K562 (cell line): ENCODE measurements around the gene PRKCG. TPM values are rescaled to one million over a fixed set of nuclear protein-coding genes. Genes with fewer than 3 reads are reported as not detected.

Source experiments
- ATAC-seq: fragments of 200-7000 bp; cut with Tn5 transposase; 3 replicates; pipeline ENCODE4 v1.9.1; 2020; ENCODE audit warnings: moderate library complexity
- BruUV-seq: library from RNA; stranded (reverse); fragments of 400-500 nt; replicated peaks from 2 replicates; lab custom pipeline; 2021; lab: Mats Ljungman, UMichigan
- CTCF ChIA-PET: fragments of 300-600 bp; formaldehyde crosslinking; extraction: SDS; loops from one replicate; lab custom pipeline; 2021; ENCODE audit warnings: low intra/inter-chr PET ratio; lab: Yijun Ruan, JAX
- POLR2A ChIA-PET: fragments of 300-600, 350-650 bp; sonication (Branson Sonifier 250); formaldehyde crosslinking; extraction: SDS; loops from one replicate; lab custom pipeline; 2021; ENCODE audit warnings: antibody characterized with exemption, inconsistent platforms; lab: Yijun Ruan, JAX
- DNase-seq, 4 experiments: peaks; one replicate each; pipeline versions ENCODE4 v3.0.0 to v3.0.0-alpha.2; 2011 to 2018; ENCODE audit warnings: low spot score in 3 of 4, mixed read lengths in 3 of 4; ENCODE audit errors: extremely low read depth in 1 of 4
- FAIRE-seq: peaks from 2 replicates; lab custom pipeline; 2011; peaks lifted over from hg19 to GRCh38; lab: Jason Lieb, UNC
- H2AFZ ChIP-seq: 2 replicates; pipeline ENCODE4 v1.6.0; 2011; ENCODE audit warnings: low read depth, low read length, control low read depth, inconsistent platforms
- H3K27ac ChIP-seq: fragments of 200-600 bp; 3 replicates; pipeline ENCODE4 v1.8.0; 2011; ENCODE audit warnings: low read depth, mild to moderate bottlenecking, control low read depth, inconsistent platforms, low read length, moderate library complexity, mixed read lengths; ENCODE audit errors: extremely low read depth
- H3K27me3 ChIP-seq, 2 experiments: fragments of 300-600 bp in 1 of 2; 2 replicates in 1 of 2; 3 replicates in 1 of 2; pipeline versions ENCODE4 v1.6.0 to v1.8.0; 2011; ENCODE audit warnings: inconsistent platforms in 2 of 2, low read length in 2 of 2, mild to moderate bottlenecking in 1 of 2, mixed read lengths in 1 of 2, moderate library complexity in 1 of 2; ENCODE audit not compliant: control insufficient read depth in 2 of 2, insufficient read depth in 2 of 2
- H3K36me3 ChIP-seq: fragments of 300-600 bp; 3 replicates; pipeline ENCODE4 v1.8.0; 2011; ENCODE audit warnings: mild to moderate bottlenecking, low read length, inconsistent platforms; ENCODE audit not compliant: control insufficient read depth, insufficient read depth
- H3K4me1 ChIP-seq, 2 experiments: fragments of 200-600 bp in 1 of 2; replicated peaks in 1 of 2; 2 replicates in 1 of 2; 3 replicates in 1 of 2; pipeline versions ENCODE4 v1.5.1 to v1.8.0; 2011; ENCODE audit warnings: inconsistent platforms in 2 of 2, low read length in 2 of 2, mild to moderate bottlenecking in 1 of 2, mixed read lengths in 1 of 2, moderate library complexity in 1 of 2; ENCODE audit not compliant: control insufficient read depth in 2 of 2, insufficient read depth in 2 of 2
- H3K4me2 ChIP-seq: 2 replicates; pipeline ENCODE4 v1.6.1; 2011; ENCODE audit warnings: low read length, control low read depth, inconsistent platforms, mixed read lengths; ENCODE audit not compliant: insufficient read depth
- H3K4me3 ChIP-seq: fragments of 200-600 bp; sonication (generic), shearing (Covaris generic); 2 replicates; pipeline ENCODE4 v1.5.1; 2016; ENCODE audit warnings: control low read depth, inconsistent platforms
- H3K79me2 ChIP-seq: fragments of 200-600 bp; 3 replicates; pipeline ENCODE4 v1.8.0; 2011; ENCODE audit warnings: low read length, inconsistent platforms; ENCODE audit not compliant: control insufficient read depth, insufficient read depth
- H3K9ac ChIP-seq, 2 experiments: 2 replicates each; pipeline versions ENCODE4 v1.6.0 to v1.6.1; 2011; ENCODE audit warnings: low read depth in 2 of 2, low read length in 2 of 2, control low read depth in 1 of 2, inconsistent platforms in 1 of 2, mild to moderate bottlenecking in 1 of 2, mixed read lengths in 1 of 2; ENCODE audit not compliant: insufficient read depth in 1 of 2
- H3K9me1 ChIP-seq: one replicate; pipeline ENCODE4 v1.6.0; 2011; ENCODE audit warnings: inconsistent platforms, mild to moderate bottlenecking, low read length, moderate library complexity; ENCODE audit not compliant: control insufficient read depth, insufficient read depth
- H3K9me3 ChIP-seq: replicated peaks from 2 replicates; pipeline ENCODE4 v1.5.1; 2011; ENCODE audit warnings: low read depth, low read length, inconsistent platforms; ENCODE audit not compliant: control insufficient read depth, insufficient read depth
- H4K20me1 ChIP-seq: replicated peaks from 2 replicates; pipeline ENCODE4 v1.6.1; 2011; ENCODE audit warnings: low read length, inconsistent platforms, mixed read lengths; ENCODE audit not compliant: control insufficient read depth, insufficient read depth
- BCOR ChIP-seq: fragments of 450-650 bp; IDR thresholded peaks from 2 replicates; pipeline ENCODE4 v1.6.1; 2016
- BRD4 ChIP-seq: fragments of 200-600 bp; sonication (generic); IDR thresholded peaks from 2 replicates; pipeline ENCODE4 v1.6.1; 2017; ENCODE audit warnings: inconsistent platforms
- DDX20 ChIP-seq: fragments of 450-650 bp; IDR thresholded peaks from 2 replicates; pipeline ENCODE4 v1.6.1; 2016; ENCODE audit warnings: missing genetic modification characterization, low read depth, mild to moderate bottlenecking, missing compliant biosample characterization, moderate library complexity
- GATA2 ChIP-seq: sonication (generic); formaldehyde crosslinking; IDR thresholded peaks from 2 replicates; pipeline ENCODE4 v1.4.0; 2020; ENCODE audit warnings: mild to moderate bottlenecking, missing genetic modification reagents
- MTA3 ChIP-seq: fragments of 450-650 bp; formaldehyde crosslinking; IDR thresholded peaks from 2 replicates; pipeline ENCODE4 v1.6.1; 2017; ENCODE audit warnings: mild to moderate bottlenecking, borderline replicate concordance
- PRMT5 ChIP-seq: sonication (generic); formaldehyde crosslinking; IDR thresholded peaks from 2 replicates; pipeline ENCODE4 v1.5.0; 2020; ENCODE audit warnings: missing genetic modification reagents
- PTTG1 ChIP-seq: fragments of 450-650 bp; IDR thresholded peaks from 2 replicates; pipeline ENCODE4 v1.6.1; 2016; ENCODE audit warnings: low read depth, mild to moderate bottlenecking, missing genetic modification characterization, missing compliant biosample characterization
- RBFOX2 ChIP-seq: fragments of 200-400 bp; formaldehyde crosslinking; IDR thresholded peaks from 2 replicates; pipeline ENCODE4 v1.6.1; 2017; ENCODE audit warnings: low read depth, mild to moderate bottlenecking, low read length, moderate library complexity
- SOX6 ChIP-seq: fragments of 450-650 bp; IDR thresholded peaks from 2 replicates; pipeline ENCODE4 v1.6.1; 2014; ENCODE audit warnings: mild to moderate bottlenecking
- ZNF140 ChIP-seq: fragments of 250-450 bp; sonication (Bioruptor Pico); IDR thresholded peaks from 2 replicates; pipeline ENCODE4 v1.8.0; 2021; ENCODE audit warnings: moderate library complexity, mild to moderate bottlenecking, inconsistent platforms
- ZNF354B ChIP-seq: fragments of 250-450 bp; sonication (Bioruptor Pico); IDR thresholded peaks from 2 replicates; pipeline ENCODE4 v1.4.0; 2020
- ZNF668 ChIP-seq: fragments of 250-450 bp; sonication (Bioruptor Pico); IDR thresholded peaks from 2 replicates; pipeline ENCODE4 v1.8.0; 2022; ENCODE audit warnings: mild to moderate bottlenecking, inconsistent platforms
- WGBS: fragments of 100-300 bp; shearing (Covaris generic); methylation state at CpG from one replicate; pipeline ENCODE4 v1.1.6; 2016; ENCODE audit warnings: low coverage, mixed read lengths; ENCODE audit not compliant: insufficient coverage; ENCODE audit errors: missing lambda C conversion rate; 5-methylcytosine and 5-hydroxymethylcytosine counted together
- in situ Hi-C: fragments of 300-500 bp; cut with MboI; formaldehyde crosslinking; loops from 4 replicates; pipeline ENCODE4 v1.15.0; 2018; ENCODE audit warnings: inconsistent platforms, mixed read lengths
- intact Hi-C: fragments of 100-400 bp; cut with micrococcal nuclease; formaldehyde crosslinking; loops from 2 replicates; pipeline ENCODE4 v1.14.2; 2022
- polyA plus RNA-seq, 8 experiments: library from polyadenylated mRNA; depleted of rRNA in 4 of 8; stranded (reverse) in 5 of 8; unstranded in 3 of 8; fragments of >200 nt; fragmentation: Nextera tagmentation in 2 of 8; fragmentation: Illumina TruSeq in 1 of 8; extraction: Ambion mirVana in 2 of 8; extraction: Trizol in 1 of 8; gene quantifications; 2 replicates each; pipeline versions ENCODE4 v1.2.1 to v1.2.3, GENCODE V29; 2011 to 2014; ENCODE audit warnings: inconsistent platforms in 1 of 8, missing spikeins in 1 of 8
- total RNA-seq, 7 experiments: library from RNA; depleted of rRNA in 6 of 7; stranded (reverse); fragments of >200 nt in 6 of 7; fragmentation: Illumina TruSeq in 2 of 7; extraction: Trizol in 2 of 7; gene quantifications; 2 replicates each; pipeline versions ENCODE4 v1.2.1 to v1.2.3, GENCODE V29; 2011 to 2021; ENCODE audit warnings: low replicate concordance in 1 of 7
- TF ChIP-seq, protein P1 (sequence below): sonication (generic); formaldehyde crosslinking; IDR thresholded peaks from 2 replicates; pipeline ENCODE4 v1.8.0; 2022; ENCODE audit warnings: mild to moderate bottlenecking, missing genetic modification reagents
- TF ChIP-seq, protein P2 (sequence below): sonication (generic); formaldehyde crosslinking; IDR thresholded peaks from 2 replicates; pipeline ENCODE4 v1.8.0; 2023; ENCODE audit warnings: mild to moderate bottlenecking, missing genetic modification reagents

The PRKCG gene
- total and polyA plus RNA-seq, 9 of the 15 experiments (the other 6 are each of a cell fraction or from before 2014, with no cell fraction given): not detected

GRCh38 chr19:53871454-53871853 is 10.5 kb upstream of the PRKCG start:
- peak overlapping the region; percentile 37; the same call in 1 of the 3 replicates for H3K27ac ChIP-seq
- H4K20me1 ChIP-seq: 0 out of 2 replicates have a peak, but pooled peaks cover 5% of the 10 kb centered on the region
- H3K4me3 ChIP-seq: peak overlapping the region; percentile 78; the same call in 1 of the 2 replicates
- H3K79me2 ChIP-seq: peaks cover 49% of the 10 kb centered on the region
- intact Hi-C loops: no loop called here
- peaks cover 4% of the 10 kb centered on the region for H3K9me1 ChIP-seq
- ATAC-seq (no peak), DNase-seq (no peak)
- peaks cover 42% of the 10 kb centered on the region; the same call in 2 of the 3 replicates for H3K36me3 ChIP-seq
- BruUV-seq: no TSS peak
- H3K27me3 ChIP-seq: no peaks in the 10 kb centered on the region
- POLR2A ChIA-PET: interaction anchor here (0.6 to 1.2 kb wide), 5 partner anchors 8 to 28 kb away, joined by 3 read pairs; no protein-coding TSS in a partner anchor
- H3K4me2 ChIP-seq: peak overlapping the region; percentile 79
- H3K9ac ChIP-seq: peak overlapping the region; percentile 71 to 92; a peak in 1 of 4 replicates
- in situ Hi-C loops: no loop called here
- CTCF ChIA-PET: no interaction called here
- TF ChIP-seq, protein P1, sequence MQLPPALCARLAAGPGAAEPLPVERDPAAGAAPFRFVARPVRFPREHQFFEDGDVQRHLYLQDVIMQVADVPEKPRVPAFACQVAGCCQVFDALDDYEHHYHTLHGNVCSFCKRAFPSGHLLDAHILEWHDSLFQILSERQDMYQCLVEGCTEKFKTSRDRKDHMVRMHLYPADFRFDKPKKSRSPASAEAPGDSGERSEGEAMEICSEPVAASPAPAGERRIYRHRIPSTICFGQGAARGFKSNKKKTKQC (CRISPR knock-in tag): no peak
- TF ChIP-seq ZNF354B: no peak
- TF ChIP-seq RBFOX2: peak; percentile 44; the same call in 1 of the 2 replicates
- no peak for TF ChIP-seq DDX20 (tag)
- TF ChIP-seq, all 486 proteins: peak for 1
- FAIRE-seq: no peak
- peaks cover 22 to 61% of the 10 kb centered on the region in 2 experiments; a peak in 4 of 5 replicates for H3K4me1 ChIP-seq
- H3K9me3 ChIP-seq: no peaks in the 10 kb centered on the region
- 16% methylated on average over 7 of the region's 7 CpGs for WGBS
- no peak overlapping the region for H2AFZ ChIP-seq

GRCh38 chr19:53872762-53873161 is 9.2 kb upstream of the PRKCG start:
- H3K9me1 ChIP-seq: no peaks in the 10 kb centered on the region
- ATAC-seq (no peak), FAIRE-seq (no peak), DNase-seq (no peak)
- H3K27me3 ChIP-seq: no peaks in the 10 kb centered on the region
- H3K4me3 ChIP-seq: no peak overlapping the region
- no TSS peak for BruUV-seq
- no peaks in the 10 kb centered on the region for H3K9me3 ChIP-seq
- ChIA-PET POLR2A (interaction anchor here (0.8 kb wide), 1 partner anchor 265 kb away, joined by 4 read pairs; the partner anchor contains the start of gene CNOT3), CTCF (no interaction called here)
- TF ChIP-seq PTTG1 (tag) (no peak), ZNF668 (CRISPR knock-in tag) (no peak), PRMT5 (CRISPR knock-in tag) (no peak), GATA2 (CRISPR knock-in tag) (no peak), BCOR (no peak), ZNF140 (CRISPR knock-in tag) (no peak), BRD4 (no peak), SOX6 (no peak), MTA3 (no peak)
- TF ChIP-seq, protein P2, sequence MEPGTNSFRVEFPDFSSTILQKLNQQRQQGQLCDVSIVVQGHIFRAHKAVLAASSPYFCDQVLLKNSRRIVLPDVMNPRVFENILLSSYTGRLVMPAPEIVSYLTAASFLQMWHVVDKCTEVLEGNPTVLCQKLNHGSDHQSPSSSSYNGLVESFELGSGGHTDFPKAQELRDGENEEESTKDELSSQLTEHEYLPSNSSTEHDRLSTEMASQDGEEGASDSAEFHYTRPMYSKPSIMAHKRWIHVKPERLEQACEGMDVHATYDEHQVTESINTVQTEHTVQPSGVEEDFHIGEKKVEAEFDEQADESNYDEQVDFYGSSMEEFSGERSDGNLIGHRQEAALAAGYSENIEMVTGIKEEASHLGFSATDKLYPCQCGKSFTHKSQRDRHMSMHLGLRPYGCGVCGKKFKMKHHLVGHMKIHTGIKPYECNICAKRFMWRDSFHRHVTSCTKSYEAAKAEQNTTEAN (CRISPR knock-in tag): no peak
- intact Hi-C loops: no loop called here
- no peak overlapping the region for H3K27ac ChIP-seq
- peaks cover 49% of the 10 kb centered on the region for H3K79me2 ChIP-seq
- peaks cover 16 to 50% of the 10 kb centered on the region in 2 experiments; a peak in 4 of 5 replicates for H3K4me1 ChIP-seq
- H3K36me3 ChIP-seq: peaks cover 42% of the 10 kb centered on the region; the same call in 2 of the 3 replicates
- no peak overlapping the region for H3K4me2 ChIP-seq
- 0 out of 2 replicates have a peak, but pooled peaks cover 5% of the 10 kb centered on the region for H4K20me1 ChIP-seq
- H2AFZ ChIP-seq: no peak overlapping the region
- 97% methylated on average over 6 of the region's 6 CpGs for whole genome bisulfite sequencing
- H3K9ac ChIP-seq: 0 out of 4 replicates have a peak overlapping the region, but pooled peaks of 1 of the 2 experiments have one; percentile 58
- in situ Hi-C loops: no loop called here
